Measurements from ENCODE around the gene FILIP1. TPM values are rescaled to one million over a fixed set of nuclear protein-coding genes. Genes with fewer than 3 reads are reported as not detected.

FILIP1 gene
- total and polyA plus RNA-seq, 8 donors = 14.4 to 45.2 (median 32.5) TPM

DNA sequence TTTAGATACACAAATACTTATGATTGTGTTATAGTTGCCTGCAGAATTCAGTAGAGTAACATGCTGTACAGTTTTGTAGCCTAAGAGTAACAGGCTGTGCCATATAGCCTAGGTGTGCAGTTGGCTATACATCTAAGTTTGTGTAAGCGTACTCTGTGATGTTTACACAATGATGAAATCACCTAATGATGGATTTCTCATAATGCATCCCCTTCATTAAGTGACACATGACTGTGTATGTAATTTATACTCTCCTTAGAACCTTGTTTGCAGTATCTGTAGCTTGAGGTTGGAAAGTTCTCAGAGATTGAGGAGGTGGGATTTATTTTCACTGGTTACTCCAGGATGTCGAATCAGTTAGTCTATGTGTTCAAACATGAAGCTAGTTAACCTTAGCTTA lies 142.0 kb downstream of the FILIP1 start:
- Histone ChIP-seq H3K36me3 (no peaks in the 10 kb centered on the region), H3K4me1 (no peaks in the 10 kb centered on the region), H3K27ac (no peak overlapping the region), H3K9me3 (no peaks in the 10 kb centered on the region), H3K27me3 (peaks cover 0 to 23% of the 10 kb centered on the region in 2 donors), H3K4me3 (no peak overlapping the region)
- intact Hi-C loops (cut with DNase I) = no loop called here
- ATAC-seq = no peak
- DNase-seq = no peak
- TF ChIP-seq, protein P1, sequence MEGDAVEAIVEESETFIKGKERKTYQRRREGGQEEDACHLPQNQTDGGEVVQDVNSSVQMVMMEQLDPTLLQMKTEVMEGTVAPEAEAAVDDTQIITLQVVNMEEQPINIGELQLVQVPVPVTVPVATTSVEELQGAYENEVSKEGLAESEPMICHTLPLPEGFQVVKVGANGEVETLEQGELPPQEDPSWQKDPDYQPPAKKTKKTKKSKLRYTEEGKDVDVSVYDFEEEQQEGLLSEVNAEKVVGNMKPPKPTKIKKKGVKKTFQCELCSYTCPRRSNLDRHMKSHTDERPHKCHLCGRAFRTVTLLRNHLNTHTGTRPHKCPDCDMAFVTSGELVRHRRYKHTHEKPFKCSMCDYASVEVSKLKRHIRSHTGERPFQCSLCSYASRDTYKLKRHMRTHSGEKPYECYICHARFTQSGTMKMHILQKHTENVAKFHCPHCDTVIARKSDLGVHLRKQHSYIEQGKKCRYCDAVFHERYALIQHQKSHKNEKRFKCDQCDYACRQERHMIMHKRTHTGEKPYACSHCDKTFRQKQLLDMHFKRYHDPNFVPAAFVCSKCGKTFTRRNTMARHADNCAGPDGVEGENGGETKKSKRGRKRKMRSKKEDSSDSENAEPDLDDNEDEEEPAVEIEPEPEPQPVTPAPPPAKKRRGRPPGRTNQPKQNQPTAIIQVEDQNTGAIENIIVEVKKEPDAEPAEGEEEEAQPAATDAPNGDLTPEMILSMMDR (IDR thresholded peaks at IDR 0.05) = no peak

- TF ChIP-seq, protein P1 (IDR thresholded peaks at IDR 0.05) = no peak
- Histone ChIP-seq H3K27ac (no peak overlapping the region), H3K4me1 (no peaks in the 10 kb centered on the region), H3K4me3 (no peak overlapping the region), H3K36me3 (no peaks in the 10 kb centered on the region), H3K27me3 (peaks cover 0 to 23% of the 10 kb centered on the region in 2 donors), H3K9me3 (no peaks in the 10 kb centered on the region)
- ATAC-seq (no peak), DNase-seq (no peak)
- intact Hi-C loops (cut with DNase I) = no loop called here
Observed at GRCh38 chr6:75350808-75351207, 142.8 kb downstream of the FILIP1 start.

GRCh38 chr6:75350156-75350555 lies 143.4 kb downstream of the FILIP1 start:
- no peaks in the 10 kb centered on the region for H3K4me1 ChIP-seq
- peaks cover 0 to 23% of the 10 kb centered on the region in 2 donors for H3K27me3 ChIP-seq
- DNase-seq (no peak), ATAC-seq (no peak)
- no peaks in the 10 kb centered on the region for H3K36me3 ChIP-seq
- H3K9me3 ChIP-seq = no peaks in the 10 kb centered on the region
- no peak overlapping the region for H3K27ac ChIP-seq
- H3K4me3 ChIP-seq = no peak overlapping the region
- TF ChIP-seq, protein P1 (IDR thresholded peaks at IDR 0.05) = no peak
- intact Hi-C loops (cut with DNase I) = no loop called here

DNA sequence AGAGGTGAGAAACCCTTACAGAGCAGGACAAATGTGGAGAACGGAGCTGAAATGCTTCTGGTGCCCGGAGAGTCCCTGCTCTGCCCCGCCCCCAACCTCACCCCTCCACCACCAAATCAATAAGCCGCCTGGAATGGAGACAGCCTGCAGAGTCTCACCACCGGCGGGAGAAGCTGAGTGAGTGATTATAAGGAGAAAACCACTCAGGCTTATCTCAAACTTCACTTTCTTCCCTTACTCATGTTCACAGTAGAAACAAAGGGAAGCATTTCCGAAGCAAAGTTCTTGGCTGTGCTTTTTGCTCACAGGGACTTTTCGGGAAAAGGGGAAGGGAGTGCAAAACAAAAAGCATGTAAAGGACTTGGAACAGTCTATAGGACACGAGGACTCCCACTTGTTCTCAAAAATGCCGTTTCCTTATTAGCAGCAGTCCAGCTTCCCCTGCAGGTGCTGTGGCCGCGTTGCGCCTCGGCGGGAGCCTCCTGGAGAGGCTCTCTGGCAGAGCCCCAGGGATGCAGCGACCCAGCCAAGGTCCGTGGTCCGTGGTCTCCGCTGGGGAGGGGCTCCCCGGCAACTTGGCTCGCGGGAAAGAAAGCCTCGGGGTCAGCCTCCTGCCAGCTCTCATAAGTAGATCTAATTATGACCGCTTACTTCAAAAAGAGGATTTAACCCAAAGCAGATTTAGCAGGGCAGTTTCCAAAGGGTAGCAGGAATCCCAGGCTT lies 144.2 kb downstream of the FILIP1 start:
- DNase-seq (peak; percentile 23 to 82 (median 46)), ATAC-seq (peak; percentile 82)
- Histone ChIP-seq H3K27me3 (peaks cover 0 to 23% of the 10 kb centered on the region in 2 donors), H3K9me3 (no peaks in the 10 kb centered on the region), H3K4me3 (peak overlapping the region; percentile 18), H3K27ac (peak overlapping the region in 1 of 2 donors; percentile 11), H3K36me3 (no peaks in the 10 kb centered on the region), H3K4me1 (no peaks in the 10 kb centered on the region)
- intact Hi-C loops (cut with DNase I) = no loop called here
- TF ChIP-seq, protein P1 (IDR thresholded peaks at IDR 0.05) = no peak

DNA sequence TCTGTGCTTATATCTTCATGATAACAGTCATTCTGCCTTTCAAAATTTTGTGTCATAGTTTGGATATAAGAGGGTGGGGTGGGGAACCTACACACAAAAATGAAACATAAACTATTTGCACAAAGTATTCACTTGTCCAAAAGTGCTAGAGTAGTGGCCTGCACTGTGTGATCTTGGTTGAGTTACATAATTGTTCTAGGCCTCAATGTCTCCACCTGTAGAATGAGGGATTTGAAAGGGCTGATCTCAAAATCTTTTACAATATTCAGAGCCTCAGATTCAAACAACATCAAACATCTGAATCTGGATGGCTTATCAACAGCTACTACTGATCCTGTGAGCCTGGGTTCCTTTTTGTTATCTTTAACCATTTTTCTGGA lies 144.7 kb downstream of the FILIP1 start:
- no peak overlapping the region for H3K27ac ChIP-seq
- TF ChIP-seq, protein P1 (IDR thresholded peaks at IDR 0.05) = no peak
- H3K27me3 ChIP-seq = peaks cover 0 to 23% of the 10 kb centered on the region in 2 donors
- intact Hi-C loops (cut with DNase I) = no loop called here
- H3K9me3 ChIP-seq = no peaks in the 10 kb centered on the region
- ATAC-seq (peak; percentile 42), DNase-seq (no peak)
- H3K36me3 ChIP-seq = no peaks in the 10 kb centered on the region
- H3K4me3 ChIP-seq = peak overlapping the region; percentile 18
- no peaks in the 10 kb centered on the region for H3K4me1 ChIP-seq

All from left lung (tissue), 10 donors.